SU-DHL-6 (cell line): ENCODE results near the gene KLRD1.
"Not testable (repeated sequence)": the region's sequence is repeated elsewhere in the genome, so short reads cannot be mapped to it uniquely, and the experiment has no call there.

Experiments
- H2AFZ ChIP-seq: fragments of 200-600 bp; sonication (generic); 2 replicates; pipeline ENCODE4 v1.6.1; 2014; ENCODE audit warnings: low read depth, mild to moderate bottlenecking, moderate library complexity, mixed read lengths, antibody characterized with exemption, low read length; ENCODE audit not compliant: severe bottlenecking
- H3F3A ChIP-seq: fragments of 200-600 bp; shearing (Covaris generic); 2 replicates; pipeline ENCODE4 v1.6.0; 2016; ENCODE audit warnings: antibody characterized with exemption, mild to moderate bottlenecking; ENCODE audit not compliant: insufficient read depth
- H3K27ac ChIP-seq: fragments of 200-600 bp; sonication (generic); 2 replicates; pipeline ENCODE4 v1.5.1; 2016; ENCODE audit warnings: low read depth, mild to moderate bottlenecking, low read length, moderate library complexity, mixed read lengths
- H3K27me3 ChIP-seq: fragments of 200-600 bp; sonication (generic), shearing (Covaris generic); 2 replicates; pipeline ENCODE4 v1.6.0; 2014; ENCODE audit warnings: mild to moderate bottlenecking, low read length
- H3K36me3 ChIP-seq: fragments of 200-600 bp; sonication (generic); 2 replicates; pipeline ENCODE4 v1.6.1; 2014; ENCODE audit warnings: mild to moderate bottlenecking, low read length, mixed read lengths
- H3K4me2 ChIP-seq: fragments of 300-600, 200-600 bp; shearing (Covaris generic), sonication (generic); 2 replicates; pipeline ENCODE4 v1.6.0; 2014; ENCODE audit warnings: low read length, low read depth, mild to moderate bottlenecking; ENCODE audit not compliant: poor library complexity, severe bottlenecking
- H3K4me3 ChIP-seq: fragments of 200-600 bp; sonication (generic); 2 replicates; pipeline ENCODE4 v1.5.1; 2014; ENCODE audit warnings: antibody characterized with exemption, low read length, mild to moderate bottlenecking, mixed read lengths; ENCODE audit not compliant: insufficient read depth, poor library complexity, severe bottlenecking
- H3K79me2 ChIP-seq: fragments of 200-600 bp; sonication (generic); 2 replicates; pipeline ENCODE4 v1.6.1; 2014; ENCODE audit warnings: mild to moderate bottlenecking, low read length, moderate library complexity; ENCODE audit not compliant: insufficient read depth
- H3K9ac ChIP-seq: fragments of 200-600 bp; sonication (generic); 2 replicates; pipeline ENCODE4 v1.7.0; 2014; ENCODE audit warnings: mild to moderate bottlenecking, low read length
- H3K9me2 ChIP-seq: fragments of 200-600 bp; sonication (generic); replicated peaks from 2 replicates; pipeline ENCODE4 v1.6.1; 2014; ENCODE audit warnings: low read length; ENCODE audit not compliant: insufficient read depth
- H3K9me3 ChIP-seq: fragments of 200-600 bp; sonication (generic); 2 replicates; pipeline ENCODE4 v1.6.1; 2014; ENCODE audit warnings: low read length, mixed read lengths; ENCODE audit not compliant: insufficient read depth
- H4K20me1 ChIP-seq: fragments of 200-600 bp; sonication (generic); 2 replicates; pipeline ENCODE4 v1.6.1; 2014; ENCODE audit warnings: low read depth, mild to moderate bottlenecking, antibody characterized with exemption, low read length, moderate library complexity, mixed read lengths
- EZH2phosphoT487 ChIP-seq: fragments of 200-600 bp; sonication (generic), shearing (Covaris generic); conservative IDR thresholded peaks from 2 replicates; pipeline ENCODE4 v1.6.1; 2018; ENCODE audit warnings: mild to moderate bottlenecking, antibody characterized with exemption, low read length, moderate library complexity, mixed read lengths
- TF ChIP-seq, protein P1 (sequence below): fragments of 200-600 bp; sonication (generic); IDR thresholded peaks from one replicate; pipeline ENCODE4 v1.5.1; 2017; ENCODE audit warnings: antibody characterized with exemption, mild to moderate bottlenecking, low read length, moderate library complexity; ENCODE audit not compliant: insufficient read depth, poor library complexity, severe bottlenecking

The KLRD1 gene

DNA sequence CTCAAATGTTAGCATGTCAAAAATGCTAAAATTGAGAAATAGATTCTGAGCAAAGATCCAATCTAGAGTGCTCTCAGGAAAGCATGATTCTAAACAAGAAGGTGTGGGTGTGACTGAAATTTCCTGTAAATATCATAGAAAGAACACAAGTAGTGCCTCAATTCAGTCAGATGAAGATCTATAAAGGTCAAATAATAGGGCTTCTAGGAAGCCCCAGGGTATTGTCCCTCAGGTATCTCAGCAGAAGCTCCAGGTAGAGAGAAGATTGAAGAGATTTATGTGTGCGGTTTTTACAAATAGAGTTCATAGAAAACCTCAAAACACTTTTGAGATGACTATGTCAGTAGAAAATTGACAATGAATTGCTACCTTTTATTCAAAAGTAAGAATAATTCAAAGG, 13.0 kb downstream of the KLRD1 start:
- Histone ChIP-seq H3K9me3 (no peaks in the 10 kb centered on the region), H3F3A (no peaks in the 10 kb centered on the region), H2AFZ (no peak overlapping the region), H3K27me3 (no peaks in the 10 kb centered on the region), H3K9ac (no peak overlapping the region), H4K20me1 (no peaks in the 10 kb centered on the region), H3K4me2 (no peak overlapping the region), H3K79me2 (no peaks in the 10 kb centered on the region), H3K36me3 (no peaks in the 10 kb centered on the region), H3K4me3 (no peak overlapping the region), H3K9me2 (no peaks in the 10 kb centered on the region), H3K27ac (no peak overlapping the region)
- TF ChIP-seq, protein P1, sequence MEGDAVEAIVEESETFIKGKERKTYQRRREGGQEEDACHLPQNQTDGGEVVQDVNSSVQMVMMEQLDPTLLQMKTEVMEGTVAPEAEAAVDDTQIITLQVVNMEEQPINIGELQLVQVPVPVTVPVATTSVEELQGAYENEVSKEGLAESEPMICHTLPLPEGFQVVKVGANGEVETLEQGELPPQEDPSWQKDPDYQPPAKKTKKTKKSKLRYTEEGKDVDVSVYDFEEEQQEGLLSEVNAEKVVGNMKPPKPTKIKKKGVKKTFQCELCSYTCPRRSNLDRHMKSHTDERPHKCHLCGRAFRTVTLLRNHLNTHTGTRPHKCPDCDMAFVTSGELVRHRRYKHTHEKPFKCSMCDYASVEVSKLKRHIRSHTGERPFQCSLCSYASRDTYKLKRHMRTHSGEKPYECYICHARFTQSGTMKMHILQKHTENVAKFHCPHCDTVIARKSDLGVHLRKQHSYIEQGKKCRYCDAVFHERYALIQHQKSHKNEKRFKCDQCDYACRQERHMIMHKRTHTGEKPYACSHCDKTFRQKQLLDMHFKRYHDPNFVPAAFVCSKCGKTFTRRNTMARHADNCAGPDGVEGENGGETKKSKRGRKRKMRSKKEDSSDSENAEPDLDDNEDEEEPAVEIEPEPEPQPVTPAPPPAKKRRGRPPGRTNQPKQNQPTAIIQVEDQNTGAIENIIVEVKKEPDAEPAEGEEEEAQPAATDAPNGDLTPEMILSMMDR = no peak
- TF ChIP-seq EZH2phosphoT487 = no peak

DNA sequence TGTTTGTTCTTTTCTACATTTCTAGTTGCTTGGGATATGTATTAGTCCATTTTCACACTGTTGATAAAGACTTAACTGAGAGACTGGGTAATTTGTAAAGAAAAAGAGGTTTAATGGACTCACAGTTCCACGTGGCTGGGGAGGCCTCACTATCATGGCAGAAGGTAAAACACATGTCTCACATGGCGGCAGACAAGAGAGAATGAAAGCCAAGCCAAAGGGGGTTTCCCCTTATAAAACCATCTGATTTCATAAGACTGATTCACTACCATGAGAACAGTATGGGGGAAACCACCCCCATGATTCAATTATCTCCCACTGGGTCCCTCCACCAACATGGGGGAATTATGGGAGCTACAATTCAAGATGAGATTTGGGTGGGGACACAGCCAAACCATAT, 21.0 kb downstream of the KLRD1 start:
- not testable (repeated sequence) for H3K79me2 ChIP-seq, H3F3A ChIP-seq, H3K27ac ChIP-seq, H3K9me3 ChIP-seq, H2AFZ ChIP-seq, H3K4me2 ChIP-seq, H4K20me1 ChIP-seq, H3K9me2 ChIP-seq, H3K36me3 ChIP-seq, H3K27me3 ChIP-seq, H3K4me3 ChIP-seq, H3K9ac ChIP-seq

- Histone ChIP-seq H2AFZ (no peak overlapping the region), H3F3A (no peaks in the 10 kb centered on the region), H3K4me2 (no peak overlapping the region), H4K20me1 (no peaks in the 10 kb centered on the region), H3K79me2 (no peaks in the 10 kb centered on the region), H3K9me2 (no peaks in the 10 kb centered on the region), H3K4me3 (no peak overlapping the region), H3K36me3 (no peaks in the 10 kb centered on the region), H3K9ac (no peak overlapping the region), H3K27me3 (no peaks in the 10 kb centered on the region), H3K27ac (no peak overlapping the region), H3K9me3 (no peaks in the 10 kb centered on the region)
- TF ChIP-seq EZH2phosphoT487 = no peak
- TF ChIP-seq, protein P1 = no peak
Measured at GRCh38 chr12:10331642-10332239, 24.1 kb downstream of the KLRD1 start.

DNA sequence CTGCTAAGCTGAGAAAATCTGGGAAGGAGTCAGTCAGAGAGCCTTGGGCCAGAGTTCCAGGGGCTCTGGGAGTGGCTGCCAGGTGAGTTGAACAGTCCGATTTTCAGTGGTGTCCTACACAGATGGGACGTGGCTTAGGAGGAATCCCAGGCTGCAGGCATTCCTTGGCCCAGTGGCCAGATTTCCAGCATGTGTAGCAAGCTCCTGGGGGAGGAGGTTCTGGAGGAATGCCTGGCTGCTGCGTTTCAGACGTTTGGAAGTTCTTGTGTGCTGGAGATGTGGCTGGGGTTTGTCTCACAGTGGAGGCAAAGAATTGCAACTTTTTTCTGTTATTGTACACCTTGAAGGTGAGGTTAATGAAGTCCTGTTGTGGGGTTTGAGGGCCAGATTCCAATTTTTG, 28.5 kb downstream of the KLRD1 start:
- H3F3A ChIP-seq, H3K27me3 ChIP-seq, H3K79me2 ChIP-seq, H2AFZ ChIP-seq, H3K4me3 ChIP-seq, H3K9me3 ChIP-seq, H3K4me2 ChIP-seq, H4K20me1 ChIP-seq, H3K27ac ChIP-seq, H3K9me2 ChIP-seq, H3K9ac ChIP-seq, H3K36me3 ChIP-seq: not testable (repeated sequence)

- not testable (repeated sequence) for H2AFZ ChIP-seq, H3K9ac ChIP-seq, H3K4me2 ChIP-seq, H3F3A ChIP-seq, H4K20me1 ChIP-seq, H3K9me3 ChIP-seq, H3K27me3 ChIP-seq, H3K4me3 ChIP-seq, H3K27ac ChIP-seq, H3K9me2 ChIP-seq, H3K36me3 ChIP-seq, H3K79me2 ChIP-seq
Measured at GRCh38 chr12:10338470-10338869, 30.8 kb downstream of the KLRD1 start.
